Colonic mucosa (tissue), 4 donors: Measurements from ENCODE around the gene DDX31. TPM values are rescaled to one million over a fixed set of nuclear protein-coding genes. Genes with fewer than 3 reads are reported as not detected.

ENCODE experiments used
- DNase-seq: peaks from one replicate; pipeline ENCODE4 v3.0.0-alpha.2; 2020
- H3K27ac ChIP-seq: fragments of 200-600 bp; one replicate; pipeline ENCODE4 v1.8.0; 2021
- H3K27me3 ChIP-seq: fragments of 200-600 bp; one replicate; pipeline ENCODE4 v1.8.0; 2021
- H3K36me3 ChIP-seq: fragments of 200-600 bp; one replicate; pipeline ENCODE4 v1.8.0; 2021
- H3K4me1 ChIP-seq: fragments of 200-600 bp; one replicate; pipeline ENCODE4 v1.8.0; 2021; ENCODE audit warnings: mild to moderate bottlenecking
- H3K4me3 ChIP-seq: fragments of 200-600 bp; one replicate; pipeline ENCODE4 v1.8.0; 2021
- H3K9ac ChIP-seq, 2 donors: one replicate each; pipeline ENCODE4 v1.7.0; 2013; ENCODE audit warnings: control low read depth in 2 of 2, low read depth in 2 of 2, low read length in 2 of 2
- H3K9me3 ChIP-seq: fragments of 200-600 bp; one replicate; pipeline ENCODE4 v1.8.0; 2021
- intact Hi-C: fragments of 100-400 bp; cut with DNase I; formaldehyde crosslinking; loops from one replicate; pipeline ENCODE4 v1.14.1; 2022
- total RNA-seq, 2 donors: library from RNA; stranded (reverse); fragmentation: NEBNext Ultra II Directional in 1 of 2; extraction: Animal tissue kit (Norgen Biotek cat#: 25700) in 1 of 2; gene quantifications; one replicate each; pipeline ENCODE4 v1.2.1, GENCODE V29; 2021
- TF ChIP-seq, protein P1 (sequence below): fragments of 200-600 bp; IDR thresholded peaks from one replicate; pipeline ENCODE4 v1.8.0; 2022; ENCODE audit warnings: antibody characterized with exemption, mild to moderate bottlenecking
- donor health status: healthy.
- donor health status: DM: no; HTN: no; CAD: no.
- donor health status: DM: no; HTN: no; CAD: no.

Gene DDX31
- total RNA-seq, 2 donors from 2014 or later: 6.8 to 11.6 TPM

DNA sequence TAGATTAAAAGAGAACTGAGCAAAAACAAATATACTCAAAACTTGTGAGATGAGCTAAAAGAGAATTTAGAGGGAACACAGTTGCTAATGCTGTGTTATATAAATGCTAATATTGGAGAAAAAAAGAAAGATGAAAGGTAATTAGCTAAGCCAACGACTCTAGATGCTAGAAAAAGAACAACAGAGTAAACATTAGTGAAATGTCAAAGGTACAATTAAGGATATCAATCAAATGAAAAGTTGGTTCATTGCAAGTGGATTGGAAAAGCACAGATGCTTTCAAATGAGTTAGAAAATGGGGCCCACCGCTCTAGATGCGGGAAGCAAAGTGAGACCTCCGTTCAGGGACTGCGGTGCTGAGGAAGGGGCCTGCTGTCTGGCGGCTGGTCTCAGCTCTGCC lies 105.3 kb downstream of the DDX31 start:
- H3K4me1 ChIP-seq: no peaks in the 10 kb centered on the region
- no peak for DNase-seq
- no peaks in the 10 kb centered on the region for H3K9me3 ChIP-seq
- H3K27me3 ChIP-seq: no peaks in the 10 kb centered on the region
- no peaks in the 10 kb centered on the region for H3K36me3 ChIP-seq
- TF ChIP-seq, protein P1, sequence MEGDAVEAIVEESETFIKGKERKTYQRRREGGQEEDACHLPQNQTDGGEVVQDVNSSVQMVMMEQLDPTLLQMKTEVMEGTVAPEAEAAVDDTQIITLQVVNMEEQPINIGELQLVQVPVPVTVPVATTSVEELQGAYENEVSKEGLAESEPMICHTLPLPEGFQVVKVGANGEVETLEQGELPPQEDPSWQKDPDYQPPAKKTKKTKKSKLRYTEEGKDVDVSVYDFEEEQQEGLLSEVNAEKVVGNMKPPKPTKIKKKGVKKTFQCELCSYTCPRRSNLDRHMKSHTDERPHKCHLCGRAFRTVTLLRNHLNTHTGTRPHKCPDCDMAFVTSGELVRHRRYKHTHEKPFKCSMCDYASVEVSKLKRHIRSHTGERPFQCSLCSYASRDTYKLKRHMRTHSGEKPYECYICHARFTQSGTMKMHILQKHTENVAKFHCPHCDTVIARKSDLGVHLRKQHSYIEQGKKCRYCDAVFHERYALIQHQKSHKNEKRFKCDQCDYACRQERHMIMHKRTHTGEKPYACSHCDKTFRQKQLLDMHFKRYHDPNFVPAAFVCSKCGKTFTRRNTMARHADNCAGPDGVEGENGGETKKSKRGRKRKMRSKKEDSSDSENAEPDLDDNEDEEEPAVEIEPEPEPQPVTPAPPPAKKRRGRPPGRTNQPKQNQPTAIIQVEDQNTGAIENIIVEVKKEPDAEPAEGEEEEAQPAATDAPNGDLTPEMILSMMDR: no peak
- intact Hi-C loops: no loop called here
- H3K9ac ChIP-seq: no peak overlapping the region
- no peak overlapping the region for H3K27ac ChIP-seq
- no peak overlapping the region for H3K4me3 ChIP-seq

DNA sequence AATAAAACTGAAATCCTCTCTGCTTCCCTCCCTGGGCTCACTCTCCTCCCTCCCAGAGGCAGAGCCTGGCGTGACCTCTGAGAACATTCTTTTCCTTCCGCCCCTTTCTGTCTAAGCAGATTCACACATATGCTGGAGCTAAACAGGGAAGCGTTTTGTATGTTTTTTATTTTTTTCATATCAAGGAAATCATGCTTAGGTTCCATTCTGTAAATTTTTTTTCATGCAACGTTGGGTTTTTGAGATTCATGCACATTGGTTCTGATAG lies 107.5 kb downstream of the DDX31 start:
- Histone ChIP-seq H3K27ac (no peak overlapping the region), H3K4me3 (no peak overlapping the region), H3K4me1 (no peaks in the 10 kb centered on the region), H3K9ac (no peak overlapping the region), H3K36me3 (no peaks in the 10 kb centered on the region), H3K27me3 (no peaks in the 10 kb centered on the region), H3K9me3 (no peaks in the 10 kb centered on the region)
- intact Hi-C loops: no loop called here
- no peak for DNase-seq
- TF ChIP-seq, protein P1: no peak

DNA sequence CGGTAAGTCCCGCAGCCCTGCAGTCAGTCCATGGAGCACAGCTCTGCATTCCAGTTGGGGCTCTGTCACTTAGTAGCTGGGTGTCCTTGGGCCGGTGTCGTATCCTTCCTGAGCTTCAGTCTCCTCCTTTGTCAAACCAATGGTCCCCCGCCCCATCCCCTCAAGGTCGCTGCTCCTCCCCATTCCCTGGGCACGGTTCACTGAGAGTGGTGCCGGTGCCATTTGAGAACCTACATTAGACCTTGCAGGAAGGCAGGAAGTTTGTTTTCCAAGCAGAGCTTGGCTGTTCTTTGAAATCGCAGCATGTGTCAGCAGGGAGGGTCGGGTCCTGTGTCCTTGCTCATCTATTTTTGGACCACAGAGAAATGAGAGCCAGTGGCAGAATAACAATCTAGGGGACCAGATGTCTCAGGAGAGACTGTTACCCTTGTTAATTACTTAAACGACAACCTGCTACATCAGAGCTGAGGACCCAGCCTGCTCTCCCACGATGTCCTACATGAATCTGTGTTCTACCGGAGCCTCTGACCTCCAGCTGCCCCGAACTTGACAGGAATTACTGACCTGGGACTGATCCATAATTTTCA lies 109.1 kb downstream of the DDX31 start:
- intact Hi-C loops: no loop called here
- H3K4me3 ChIP-seq: no peak overlapping the region
- H3K4me1 ChIP-seq: no peaks in the 10 kb centered on the region
- TF ChIP-seq, protein P1: no peak
- H3K9me3 ChIP-seq: no peaks in the 10 kb centered on the region
- H3K27me3 ChIP-seq: no peaks in the 10 kb centered on the region
- H3K36me3 ChIP-seq: no peaks in the 10 kb centered on the region
- no peak for DNase-seq
- no peak overlapping the region for H3K9ac ChIP-seq
- no peak overlapping the region for H3K27ac ChIP-seq

DNA sequence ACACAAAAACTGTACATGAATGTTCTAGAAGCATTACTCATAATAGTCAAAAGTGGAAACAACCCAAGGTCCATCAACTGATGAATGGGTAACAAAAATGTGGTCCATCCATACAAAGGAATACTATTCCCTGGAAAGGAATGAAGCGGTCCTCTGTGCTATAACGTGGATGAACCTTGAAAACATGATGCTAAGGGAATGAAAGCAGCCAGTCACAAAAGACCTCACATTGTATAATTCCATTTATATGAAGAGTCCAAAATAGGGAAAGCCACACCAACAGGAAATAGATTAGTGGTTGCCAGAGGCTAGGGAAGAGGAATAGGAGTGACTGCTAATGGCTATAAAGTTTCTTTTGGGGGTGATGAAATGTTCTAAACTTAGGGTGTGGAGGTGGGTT lies 110.1 kb downstream of the DDX31 start:
- TF ChIP-seq, protein P1: no peak
- no peak for DNase-seq
- intact Hi-C loops: no loop called here
- H3K9me3 ChIP-seq: no peaks in the 10 kb centered on the region
- no peaks in the 10 kb centered on the region for H3K36me3 ChIP-seq
- no peaks in the 10 kb centered on the region for H3K27me3 ChIP-seq
- H3K4me1 ChIP-seq: no peaks in the 10 kb centered on the region
- H3K9ac ChIP-seq: no peak overlapping the region
- H3K27ac ChIP-seq: no peak overlapping the region
- no peak overlapping the region for H3K4me3 ChIP-seq

DNA sequence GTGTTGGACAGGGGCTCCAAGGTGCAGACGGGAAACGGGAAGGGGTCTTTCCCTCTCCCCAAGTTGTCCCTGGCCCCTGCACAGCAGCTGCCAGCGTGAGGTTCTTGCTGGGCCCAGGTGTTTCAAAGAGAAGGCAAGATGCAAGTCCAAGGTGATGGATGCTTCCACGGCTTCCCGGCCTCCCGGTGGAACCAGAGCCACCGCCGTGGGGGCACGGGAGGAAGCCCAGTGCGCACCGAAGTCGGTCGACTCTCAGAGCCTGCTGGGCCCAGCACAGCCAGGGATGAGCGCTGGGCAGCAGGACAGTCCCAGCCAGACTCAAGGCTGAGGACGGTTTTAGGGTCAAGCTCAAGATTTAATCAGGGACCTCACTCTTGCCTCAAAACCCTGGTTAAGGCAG lies 112.6 kb downstream of the DDX31 start:
- Histone ChIP-seq H3K9me3 (no peaks in the 10 kb centered on the region), H3K9ac (no peak overlapping the region), H3K36me3 (no peaks in the 10 kb centered on the region), H3K4me3 (no peak overlapping the region), H3K27ac (no peak overlapping the region), H3K27me3 (no peaks in the 10 kb centered on the region), H3K4me1 (no peaks in the 10 kb centered on the region)
- intact Hi-C loops: no loop called here
- TF ChIP-seq, protein P1: no peak
- no peak for DNase-seq

DNA sequence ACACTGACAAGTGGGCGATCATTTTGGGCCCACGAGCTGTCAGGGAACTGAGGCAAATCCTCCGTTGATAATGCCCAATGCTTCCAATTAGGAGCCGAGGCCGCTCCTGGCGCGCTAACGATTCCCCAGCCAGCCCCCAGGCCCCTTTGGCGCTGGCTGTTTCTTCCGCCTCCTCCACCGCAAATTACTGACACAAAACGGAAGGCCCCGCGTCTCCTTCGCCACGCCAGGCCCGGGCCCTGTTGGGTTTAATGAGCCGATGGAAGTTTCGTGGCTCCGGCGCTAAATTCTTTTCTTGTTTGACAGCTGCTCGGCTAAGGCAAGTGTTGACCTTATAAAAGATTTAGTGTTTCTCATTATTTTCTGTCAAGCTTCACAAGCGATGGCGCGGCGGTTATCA lies 113.1 kb downstream of the DDX31 start:
- no peaks in the 10 kb centered on the region for H3K4me1 ChIP-seq
- H3K4me3 ChIP-seq: no peak overlapping the region
- H3K9me3 ChIP-seq: no peaks in the 10 kb centered on the region
- TF ChIP-seq, protein P1: no peak
- intact Hi-C loops: no loop called here
- H3K27ac ChIP-seq: no peak overlapping the region
- no peaks in the 10 kb centered on the region for H3K36me3 ChIP-seq
- no peak overlapping the region for H3K9ac ChIP-seq
- no peaks in the 10 kb centered on the region for H3K27me3 ChIP-seq
- DNase-seq: no peak
